Activated B cell treated with CpG ODN at 0.5 μM for 24 hours (primary cell): Measurements from ENCODE around the gene DDX54. TPM values are rescaled to one million over a fixed set of nuclear protein-coding genes. Genes with fewer than 3 reads are reported as not detected.
A peak's percentile ranks its signal among the peaks of the same experiment; 100 is the strongest.

Source experiments
- ATAC-seq: fragments of 200-7000 bp; cut with Tn5 transposase; one replicate; pipeline ENCODE4 v1.10.0; 2021; ENCODE audit warnings: low read depth, mild to moderate bottlenecking, moderate library complexity
- CTCF ChIA-PET: fragments of 350-600 bp; sonication (Branson Sonifier 250); formaldehyde crosslinking; loops from one replicate; lab custom pipeline; 2021; ENCODE audit warnings: antibody characterized with exemption; lab: Charles Lee
- POLR2A ChIA-PET: fragments of 350-600 bp; sonication (Branson Sonifier 250); formaldehyde crosslinking; loops from one replicate; lab custom pipeline; 2021; ENCODE audit warnings: antibody characterized with exemption; lab: Charles Lee
- DNase-seq: peaks from one replicate; pipeline ENCODE4 v3.0.0; 2022
- H3K27ac Mint-ChIP-seq: one replicate; pipeline ENCODE4 v1.8.0; 2020; ENCODE audit warnings: mixed read lengths
- H3K27me3 Mint-ChIP-seq: one replicate; pipeline ENCODE4 v1.8.0; 2021; ENCODE audit warnings: mixed read lengths
- H3K36me3 Mint-ChIP-seq: one replicate; pipeline ENCODE4 v1.8.0; 2021; ENCODE audit warnings: low read depth, mixed read lengths
- H3K4me1 Mint-ChIP-seq: one replicate; pipeline ENCODE4 v1.8.0; 2021; ENCODE audit warnings: mixed read lengths
- H3K4me3 Mint-ChIP-seq: one replicate; pipeline ENCODE4 v1.8.0; 2020; ENCODE audit warnings: mild to moderate bottlenecking, mixed read lengths
- H3K9me3 Mint-ChIP-seq: one replicate; pipeline ENCODE4 v1.8.0; 2020; ENCODE audit warnings: mixed read lengths
- intact Hi-C: fragments of 100-400 bp; cut with micrococcal nuclease; formaldehyde crosslinking; loops from one replicate; pipeline ENCODE4 v1.15.1; 2024
- total RNA-seq: library from RNA; stranded (reverse); gene quantifications from 2 replicates; pipeline ENCODE4 v1.2.3, GENCODE V29; 2022
- TF ChIP-seq, protein P1 (sequence below): fragments of 200-600 bp; IDR thresholded peaks from one replicate; pipeline ENCODE4 v1.8.0; 2022; ENCODE audit warnings: antibody characterized with exemption, mild to moderate bottlenecking

The DDX54 gene
- 115 TPM in 2 replicates for total RNA-seq

GRCh38 chr12:113185180-113186032 lies at the start of gene DDX54, which contains the start of gene RITA1:
Gene DDX54, minus strand, starts transcription at chr12:113185478. Its CDS starts 27 bp downstream, at chr12:113185451.
Gene RITA1, plus strand, starts transcription at chr12:113185721. Its CDS starts 1,026 bp downstream, at chr12:113186747.
- peak; percentile 87 for DNase-seq
- POLR2A ChIA-PET: interaction anchor here (0.6 to 3.9 kb wide), 21 partner anchors 11 to 207 kb away, joined by 3 to 92 read pairs (median 4); partner anchors contain the start of genes OAS2 and TPCN1
- intact Hi-C loops: loop anchor here (1.0 kb wide), 6 partner anchors 23 to 150 kb away; partner anchors contain the start of genes SLC8B1 and TPCN1
- TF ChIP-seq, protein P1, sequence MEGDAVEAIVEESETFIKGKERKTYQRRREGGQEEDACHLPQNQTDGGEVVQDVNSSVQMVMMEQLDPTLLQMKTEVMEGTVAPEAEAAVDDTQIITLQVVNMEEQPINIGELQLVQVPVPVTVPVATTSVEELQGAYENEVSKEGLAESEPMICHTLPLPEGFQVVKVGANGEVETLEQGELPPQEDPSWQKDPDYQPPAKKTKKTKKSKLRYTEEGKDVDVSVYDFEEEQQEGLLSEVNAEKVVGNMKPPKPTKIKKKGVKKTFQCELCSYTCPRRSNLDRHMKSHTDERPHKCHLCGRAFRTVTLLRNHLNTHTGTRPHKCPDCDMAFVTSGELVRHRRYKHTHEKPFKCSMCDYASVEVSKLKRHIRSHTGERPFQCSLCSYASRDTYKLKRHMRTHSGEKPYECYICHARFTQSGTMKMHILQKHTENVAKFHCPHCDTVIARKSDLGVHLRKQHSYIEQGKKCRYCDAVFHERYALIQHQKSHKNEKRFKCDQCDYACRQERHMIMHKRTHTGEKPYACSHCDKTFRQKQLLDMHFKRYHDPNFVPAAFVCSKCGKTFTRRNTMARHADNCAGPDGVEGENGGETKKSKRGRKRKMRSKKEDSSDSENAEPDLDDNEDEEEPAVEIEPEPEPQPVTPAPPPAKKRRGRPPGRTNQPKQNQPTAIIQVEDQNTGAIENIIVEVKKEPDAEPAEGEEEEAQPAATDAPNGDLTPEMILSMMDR: no peak
- CTCF ChIA-PET: interaction anchor here (1.6 to 1.7 kb wide), 3 partner anchors 10 to 48 kb away, joined by 4 to 8 read pairs (median 7); no protein-coding TSS in a partner anchor
- Mint-ChIP-seq H3K36me3 (peaks cover 35% of the 10 kb centered on the region), H3K27me3 (no peaks in the 10 kb centered on the region), H3K4me1 (peaks cover 39% of the 10 kb centered on the region), H3K27ac (peak within 1 kb of the TSS; percentile 94), H3K9me3 (no peaks in the 10 kb centered on the region), H3K4me3 (peak within 1 kb of the TSS; percentile 93)
- ATAC-seq: peak; percentile 63

DNA sequence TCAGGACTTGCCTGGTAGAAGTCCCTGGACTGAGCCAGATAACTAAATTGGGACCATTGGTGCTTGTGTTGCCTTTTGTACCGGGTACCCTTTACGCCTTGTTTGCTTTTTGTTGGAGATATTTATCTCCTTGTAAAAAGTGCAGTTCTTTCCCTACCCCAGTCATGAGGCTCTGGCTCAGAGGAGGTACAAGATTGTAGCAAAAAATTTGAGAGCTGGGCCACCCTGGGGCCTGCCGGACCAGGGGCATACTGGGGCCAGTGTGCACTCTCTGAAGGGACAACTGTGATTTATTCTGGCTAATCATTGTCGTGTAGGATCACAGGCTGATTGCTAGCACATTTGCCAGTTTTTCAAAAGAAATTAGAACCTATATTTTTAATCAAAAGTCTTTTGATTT lies 49.2 kb upstream of the DDX54 start:
- POLR2A ChIA-PET: interaction anchor here (1.3 to 13.6 kb wide), 4 partner anchors 13 to 37 kb away, joined by 3 to 277 read pairs (median 152); partner anchors contain the start of gene TPCN1
- TF ChIP-seq, protein P1: no peak
- Mint-ChIP-seq H3K27me3 (no peaks in the 10 kb centered on the region), H3K36me3 (peaks cover 59% of the 10 kb centered on the region), H3K4me3 (no peak overlapping the region), H3K4me1 (peaks cover 82% of the 10 kb centered on the region), H3K27ac (peak overlapping the region; percentile 41), H3K9me3 (no peaks in the 10 kb centered on the region)
- CTCF ChIA-PET: interaction anchor here (2.0 to 3.0 kb wide), 2 partner anchors 38 to 49 kb away, joined by 7 to 44 read pairs; partner anchors contain the start of genes DDX54 and RITA1
- DNase-seq (no peak), ATAC-seq (no peak)
- intact Hi-C loops: loop anchor here (5.0 kb wide), 2 partner anchors 157 to 182 kb away; no protein-coding TSS in a partner anchor

GRCh38 chr12:113233967-113234366 lies 48.7 kb upstream of the DDX54 start:
- intact Hi-C loops: loop anchor here (1.0 to 5.0 kb wide), 6 partner anchors 13 to 182 kb away; partner anchors contain the start of genes DDX54, RITA1 and TPCN1
- ATAC-seq (no peak), DNase-seq (no peak)
- POLR2A ChIA-PET: interaction anchor here (2.0 to 13.6 kb wide), 6 partner anchors 12 to 48 kb away, joined by 20 to 277 read pairs (median 64); partner anchors contain the start of genes DDX54, RITA1 and TPCN1
- H3K36me3 Mint-ChIP-seq: peaks cover 56% of the 10 kb centered on the region
- no peak overlapping the region for H3K4me3 Mint-ChIP-seq
- no peaks in the 10 kb centered on the region for H3K9me3 Mint-ChIP-seq
- peaks cover 83% of the 10 kb centered on the region for H3K4me1 Mint-ChIP-seq
- peak overlapping the region; percentile 41 for H3K27ac Mint-ChIP-seq
- no peaks in the 10 kb centered on the region for H3K27me3 Mint-ChIP-seq
- CTCF ChIA-PET: interaction anchor here (2.0 to 3.0 kb wide), 2 partner anchors 37 to 48 kb away, joined by 7 to 44 read pairs; partner anchors contain the start of genes DDX54 and RITA1
- TF ChIP-seq, protein P1: no peak

DNA sequence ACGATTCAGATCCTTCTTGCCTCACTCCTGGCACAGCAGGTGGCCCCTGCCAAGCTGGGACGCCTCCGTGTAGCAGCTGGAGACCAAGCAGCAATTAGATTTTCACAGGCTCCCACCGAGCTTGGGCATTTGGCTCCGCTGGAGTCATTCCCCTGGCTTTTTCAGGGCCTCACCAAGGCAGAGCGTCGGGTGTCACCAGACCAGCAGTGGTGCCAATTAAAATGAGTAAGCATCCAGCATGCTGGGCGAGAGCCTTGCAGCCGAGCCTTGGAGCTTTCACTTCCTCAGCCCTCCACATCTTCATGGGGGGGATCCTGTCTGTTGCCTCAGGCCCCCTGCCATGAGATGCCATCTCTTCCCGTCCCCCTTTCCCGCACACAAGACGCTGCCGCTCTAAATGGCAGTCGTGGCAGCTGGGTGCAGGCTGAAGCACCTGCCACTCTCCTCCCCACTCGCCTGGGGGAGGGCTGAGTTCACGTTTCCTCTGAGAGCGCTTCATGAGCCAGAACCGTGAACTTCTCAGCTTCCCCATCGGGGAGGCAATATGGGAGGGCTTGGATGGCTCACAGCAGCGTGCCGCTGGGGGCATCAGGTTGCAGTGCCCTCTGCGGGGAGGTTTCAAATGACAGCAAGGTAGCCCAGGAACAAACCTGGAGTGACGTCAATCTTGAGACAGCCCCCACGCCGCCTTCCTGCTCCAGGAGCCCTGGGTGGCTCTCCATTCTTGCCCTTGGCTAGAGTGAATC lies 47.7 kb upstream of the DDX54 start:
- DNase-seq: peak; percentile 73
- Mint-ChIP-seq H3K36me3 (peaks cover 58% of the 10 kb centered on the region), H3K4me1 (peaks cover 87% of the 10 kb centered on the region), H3K27ac (peak overlapping the region; percentile 95), H3K27me3 (no peaks in the 10 kb centered on the region), H3K4me3 (peak overlapping the region; percentile 76), H3K9me3 (no peaks in the 10 kb centered on the region)
- ChIA-PET CTCF (interaction anchor here (0.6 to 3.0 kb wide), 14 partner anchors 9 to 59 kb away, joined by 3 to 44 read pairs (median 5); partner anchors contain the start of genes DDX54, RITA1 and TPCN1), POLR2A (interaction anchor here (0.8 to 13.6 kb wide), 13 partner anchors 11 to 255 kb away, joined by 3 to 277 read pairs (median 6); partner anchors contain the start of genes DDX54, OAS2, RITA1 and SDSL)
- peak; percentile 78 for ATAC-seq
- TF ChIP-seq, protein P1: no peak
- intact Hi-C loops: loop anchor here (1.0 to 5.0 kb wide), 6 partner anchors 12 to 181 kb away; partner anchors contain the start of genes DDX54, RITA1 and TPCN1
